Head of caudate nucleus (tissue), 42 donors: ENCODE results near the gene LIN28B.
A peak's percentile ranks its signal among the peaks of the same experiment; 100 is the strongest.
"Not testable (repeated sequence)": the region's sequence is repeated elsewhere in the genome, so short reads cannot be mapped to it uniquely, and the experiment has no call there.

ENCODE experiments used
- DNase-seq, 42 donors: peaks; one replicate each; pipeline versions ENCODE4 v3.0.0 to v3.0.0-alpha.2; 2020 to 2021; ENCODE audit warnings: mixed read lengths in 7 of 42
- intact Hi-C: fragments of 100-400 bp; cut with DNase I; formaldehyde crosslinking; loops from one replicate; pipeline ENCODE4 v1.15.0; 2022

Gene LIN28B

GRCh38 chr6:104993576-104993975, 36.7 kb downstream of the LIN28B start:
- DNase-seq, intact Hi-C loops: not testable (repeated sequence)

- intact Hi-C loops: no loop called here
- peak in 1 of 42 donors; percentile 3 for DNase-seq
Observed at GRCh38 chr6:104995989-104996617, 39.2 kb downstream of the LIN28B start.

- intact Hi-C loops: no loop called here
- DNase-seq: no peak
Observed at GRCh38 chr6:105001063-105001462, 44.2 kb downstream of the LIN28B start.

- no peak for DNase-seq
- intact Hi-C loops: no loop called here
Observed at GRCh38 chr6:105001906-105002305, 45.0 kb downstream of the LIN28B start.

- DNase-seq: peak in 10 of 42 donors; percentile 4 to 43 (median 20)
- intact Hi-C loops: no loop called here
Observed at GRCh38 chr6:105005451-105005850, 48.5 kb downstream of the LIN28B start.

GRCh38 chr6:105013459-105013858, 56.6 kb downstream of the LIN28B start:
- DNase-seq, intact Hi-C loops: not testable (repeated sequence)

GRCh38 chr6:105014448-105014847, 57.5 kb downstream of the LIN28B start:
- intact Hi-C loops: no loop called here
- no peak for DNase-seq

- intact Hi-C loops: no loop called here
Observed at GRCh38 chr6:105014954-105015353, 58.0 kb downstream of the LIN28B start.

GRCh38 chr6:105015482-105015881, 58.6 kb downstream of the LIN28B start:
- DNase-seq: no peak
- intact Hi-C loops: no loop called here

More at GRCh38 chr6:105014954-105015353, 58.0 kb downstream of the LIN28B start:
- DNase-seq: no peak

GRCh38 chr6:105019285-105019684, 62.4 kb downstream of the LIN28B start:
- DNase-seq: no peak
- intact Hi-C loops: no loop called here

GRCh38 chr6:105021399-105021798, 64.5 kb downstream of the LIN28B start:
- intact Hi-C loops: no loop called here
- DNase-seq: no peak

- intact Hi-C loops: no loop called here
- no peak for DNase-seq
Observed at GRCh38 chr6:105022416-105022815, 65.5 kb downstream of the LIN28B start.

GRCh38 chr6:105024803-105025202, 67.9 kb downstream of the LIN28B start:
- no peak for DNase-seq
- intact Hi-C loops: no loop called here

GRCh38 chr6:105028898-105029297, 72.0 kb downstream of the LIN28B start:
- no peak for DNase-seq
- intact Hi-C loops: no loop called here

GRCh38 chr6:105029581-105029980, 72.7 kb downstream of the LIN28B start:
- intact Hi-C loops: no loop called here
- no peak for DNase-seq

GRCh38 chr6:105034470-105034869, 77.6 kb downstream of the LIN28B start:
- DNase-seq: no peak
- intact Hi-C loops: no loop called here

GRCh38 chr6:105035299-105035698, 78.4 kb downstream of the LIN28B start:
- DNase-seq: no peak
- intact Hi-C loops: no loop called here

GRCh38 chr6:105036351-105036750, 79.4 kb downstream of the LIN28B start:
- DNase-seq: peak in 3 of 42 donors; percentile 2 to 46 (median 18)
- intact Hi-C loops: no loop called here

- intact Hi-C loops: no loop called here
- DNase-seq: peak in 5 of 42 donors; percentile 1 to 30 (median 16)
Observed at GRCh38 chr6:105038259-105038658, 81.4 kb downstream of the LIN28B start.

- intact Hi-C loops: no loop called here
- no peak for DNase-seq
Observed at GRCh38 chr6:105041880-105042279, 85.0 kb downstream of the LIN28B start.

GRCh38 chr6:105042648-105043047, 85.7 kb downstream of the LIN28B start:
- intact Hi-C loops: no loop called here
- DNase-seq: no peak
